Neural crest cell (in vitro differentiated cells): ENCODE measurements around the gene SMIM43. TPM values are rescaled to one million over a fixed set of nuclear protein-coding genes. Genes with fewer than 3 reads are reported as not detected.

ENCODE experiments used
- DNase-seq: peaks from one replicate; pipeline ENCODE4 v3.0.0; 2021; ENCODE audit warnings: low read depth, mixed read lengths, low spot score
- H3K27ac Mint-ChIP-seq: one replicate; pipeline ENCODE4 v1.8.0; 2021; ENCODE audit warnings: mild to moderate bottlenecking, mixed read lengths; ENCODE audit not compliant: unreplicated experiment
- H3K27me3 Mint-ChIP-seq: 2 replicates; pipeline ENCODE4 v1.8.0; 2021; ENCODE audit warnings: low read depth, mild to moderate bottlenecking, mixed read lengths
- H3K36me3 Mint-ChIP-seq: 2 replicates; pipeline ENCODE4 v1.8.0; 2021; ENCODE audit warnings: low read depth, mild to moderate bottlenecking, mixed read lengths
- H3K4me1 Mint-ChIP-seq: 2 replicates; pipeline ENCODE4 v1.8.0; 2021; ENCODE audit warnings: mixed read lengths
- H3K4me3 Mint-ChIP-seq: one replicate; pipeline ENCODE4 v1.8.0; 2021; ENCODE audit warnings: mild to moderate bottlenecking, mixed read lengths
- H3K9me3 Mint-ChIP-seq: 2 replicates; pipeline ENCODE4 v1.8.0; 2021; ENCODE audit warnings: mixed read lengths
- CTCF ChIP-seq: fragments of 200-600 bp; sonication (generic); conservative IDR thresholded peaks from 2 replicates; pipeline ENCODE4 v1.5.0; 2021; ENCODE audit warnings: antibody characterized with exemption, mild to moderate bottlenecking
- total RNA-seq: library from RNA; stranded (reverse); gene quantifications from 2 replicates; pipeline ENCODE4 v1.2.1, GENCODE V29; 2021

Gene SMIM43
- total RNA-seq, 1 donor from 2014 or later, result 0.51 TPM

GRCh38 chr4:121724671-121725070 is 40.3 kb downstream of the SMIM43 start:
- H3K27me3 Mint-ChIP-seq, result no peaks in the 10 kb centered on the region
- H3K4me3 Mint-ChIP-seq, result no peak overlapping the region
- DNase-seq, result no peak
- no peak overlapping the region for H3K27ac Mint-ChIP-seq
- peaks cover 6% of the 10 kb centered on the region for H3K4me1 Mint-ChIP-seq
- no peak for TF ChIP-seq CTCF
- H3K9me3 Mint-ChIP-seq, result no peaks in the 10 kb centered on the region
- H3K36me3 Mint-ChIP-seq, result no peaks in the 10 kb centered on the region

GRCh38 chr4:121721700-121722099 is 43.3 kb downstream of the SMIM43 start:
- H3K4me3 Mint-ChIP-seq, result no peak overlapping the region
- TF ChIP-seq CTCF, result no peak
- no peaks in the 10 kb centered on the region for H3K9me3 Mint-ChIP-seq
- H3K36me3 Mint-ChIP-seq, result no peaks in the 10 kb centered on the region
- DNase-seq, result no peak
- no peaks in the 10 kb centered on the region for H3K27me3 Mint-ChIP-seq
- no peak overlapping the region for H3K27ac Mint-ChIP-seq
- H3K4me1 Mint-ChIP-seq, result peaks cover 4% of the 10 kb centered on the region

GRCh38 chr4:121720109-121720508 is 44.9 kb downstream of the SMIM43 start:
- Mint-ChIP-seq H3K9me3 (no peaks in the 10 kb centered on the region), H3K27ac (no peak overlapping the region), H3K27me3 (no peaks in the 10 kb centered on the region), H3K4me1 (no peaks in the 10 kb centered on the region), H3K36me3 (no peaks in the 10 kb centered on the region), H3K4me3 (no peak overlapping the region)
- no peak for DNase-seq
- TF ChIP-seq CTCF, result no peak

DNA sequence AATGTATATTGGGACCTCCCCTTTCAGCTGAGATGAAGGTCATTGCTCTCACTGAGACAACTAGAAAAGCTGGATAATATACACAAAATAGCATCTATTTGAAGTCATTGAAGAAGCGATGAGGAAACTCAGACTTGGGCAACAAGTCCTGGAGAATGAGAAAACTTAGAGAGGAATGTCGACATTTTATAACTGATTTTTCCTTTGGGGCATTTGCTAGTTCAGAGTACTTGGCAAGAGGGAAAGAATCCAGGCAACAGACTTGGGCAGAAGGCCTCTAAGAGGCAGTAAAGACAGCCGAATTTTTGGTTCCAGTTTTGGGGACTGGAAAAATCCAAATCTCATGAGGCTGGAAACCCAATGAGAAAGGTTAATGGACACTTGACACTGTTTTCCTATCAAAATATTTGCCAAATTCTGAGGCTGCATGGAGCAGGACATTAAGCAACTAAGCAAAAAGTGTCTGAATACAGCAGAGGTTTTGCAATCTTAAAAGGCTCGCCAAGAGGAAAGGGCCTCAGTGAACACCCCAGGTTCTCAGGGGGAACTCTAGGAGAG is 47.2 kb downstream of the SMIM43 start:
- Mint-ChIP-seq H3K4me3 (no peak overlapping the region), H3K27ac (no peak overlapping the region), H3K36me3 (no peaks in the 10 kb centered on the region), H3K4me1 (no peaks in the 10 kb centered on the region), H3K27me3 (no peaks in the 10 kb centered on the region), H3K9me3 (no peaks in the 10 kb centered on the region)
- no peak for TF ChIP-seq CTCF
- no peak for DNase-seq

- Mint-ChIP-seq H3K4me3 (no peak overlapping the region), H3K4me1 (peaks cover 17% of the 10 kb centered on the region), H3K9me3 (no peaks in the 10 kb centered on the region), H3K27me3 (no peaks in the 10 kb centered on the region), H3K36me3 (no peaks in the 10 kb centered on the region), H3K27ac (no peak overlapping the region)
- DNase-seq, result no peak
- no peak for TF ChIP-seq CTCF
These were observed 50.4 kb downstream of the SMIM43 start for GRCh38 chr4:121714548-121714947.
